Panc1 (cell line): ENCODE data around the gene ZNF579. TPM values are rescaled to one million over a fixed set of nuclear protein-coding genes. Genes with fewer than 3 reads are reported as not detected.

Experiments used
- ATAC-seq: fragments of 200-7000 bp; cut with Tn5 transposase; 2 replicates; pipeline ENCODE4 v1.9.1; 2020; ENCODE audit warnings: mild to moderate bottlenecking, moderate library complexity
- BruUV-seq: library from RNA; stranded (reverse); fragments of 400-500 nt; replicated peaks from 2 replicates; lab custom pipeline; 2021; lab: Mats Ljungman, UMichigan
- CTCF ChIA-PET: fragments of 300-600 bp; sonication (Branson Sonifier 250); formaldehyde crosslinking; loops from one replicate; lab custom pipeline; 2022; ENCODE audit warnings: antibody characterized with exemption; lab: Charles Lee
- POLR2A ChIA-PET: fragments of 300-600 bp; sonication (Branson Sonifier 250); formaldehyde crosslinking; loops from one replicate; lab custom pipeline; 2022; ENCODE audit warnings: antibody characterized with exemption; lab: Charles Lee
- DNase-seq: peaks from one replicate; pipeline ENCODE4 v3.0.0-alpha.2; 2010; ENCODE audit warnings: low read depth, low spot score
- H3K27ac ChIP-seq: 2 replicates; pipeline ENCODE4 v1.5.1; 2011; ENCODE audit warnings: mild to moderate bottlenecking, low read length, inconsistent platforms
- H3K27me3 ChIP-seq: fragments of 200-500 bp; sonication (Bioruptor generic); 2 replicates; pipeline ENCODE4 v1.6.0; 2014; ENCODE audit warnings: low read length, inconsistent platforms; ENCODE audit not compliant: control insufficient read depth, insufficient read depth
- H3K36me3 ChIP-seq: fragments of 200-500 bp; sonication (Bioruptor generic); 2 replicates; pipeline ENCODE4 v1.5.1; 2014; ENCODE audit warnings: inconsistent platforms, mild to moderate bottlenecking, low read length, moderate library complexity; ENCODE audit not compliant: control insufficient read depth, insufficient read depth
- H3K4me1 ChIP-seq: 2 replicates; pipeline ENCODE4 v1.5.1; 2011; ENCODE audit warnings: inconsistent platforms, mild to moderate bottlenecking, low read length, moderate library complexity; ENCODE audit not compliant: control insufficient read depth, insufficient read depth
- H3K4me3 ChIP-seq, 2 experiments: 2 replicates each; pipeline ENCODE4 v1.5.1; 2011 to 2012; ENCODE audit warnings: low read depth in 2 of 2, low read length in 2 of 2, mild to moderate bottlenecking in 2 of 2, inconsistent platforms in 1 of 2, moderate library complexity in 1 of 2
- H3K9me3 ChIP-seq: fragments of 200-500 bp; sonication (Bioruptor generic); 2 replicates; pipeline ENCODE4 v1.5.1; 2014; ENCODE audit warnings: low read depth, mild to moderate bottlenecking, inconsistent platforms, low read length, moderate library complexity; ENCODE audit not compliant: control insufficient read depth, insufficient read depth
- POLR2AphosphoS5 ChIP-seq: IDR thresholded peaks from 2 replicates; pipeline ENCODE4 v1.6.1; 2012; ENCODE audit warnings: mild to moderate bottlenecking, low read depth, low read length, moderate library complexity
- SIN3A ChIP-seq: IDR thresholded peaks from 2 replicates; pipeline ENCODE4 v1.6.1; 2012; ENCODE audit warnings: low read depth, mild to moderate bottlenecking, low read length, moderate library complexity, borderline replicate concordance; ENCODE audit not compliant: insufficient read depth
- TCF7L2 ChIP-seq: IDR thresholded peaks from 2 replicates; pipeline ENCODE4 v1.6.1; 2011; ENCODE audit warnings: mild to moderate bottlenecking, low read depth, low read length, inconsistent platforms
- in situ Hi-C: cut with HindIII; loops from 2 replicates; pipeline ENCODE4 v1.10.0; 2016; ENCODE audit warnings: low sequenced_read_pairs, low pct_unique_long_range_greater_than_20kb
- intact Hi-C: fragments of 100-400 bp; cut with micrococcal nuclease; formaldehyde crosslinking; loops from one replicate; pipeline ENCODE4 v1.10.0; 2022; ENCODE audit not compliant: unreplicated experiment
- total RNA-seq: library from RNA; stranded (reverse); gene quantifications from one replicate; pipeline ENCODE4 v1.2.1, GENCODE V29; 2021; ENCODE audit not compliant: unreplicated experiment
- TF ChIP-seq, protein P1 (sequence below): fragments of 450-650 bp; IDR thresholded peaks from 2 replicates; pipeline ENCODE4 v1.5.1; 2017; ENCODE audit warnings: mild to moderate bottlenecking
- TF ChIP-seq, protein P2 (sequence below), 2 experiments: IDR thresholded peaks; 2 replicates each; pipeline ENCODE4 v1.6.1; 2011 to 2012; ENCODE audit warnings: low read depth in 2 of 2, control low read depth in 1 of 2, low read length in 1 of 2, mild to moderate bottlenecking in 1 of 2, moderate library complexity in 1 of 2; ENCODE audit not compliant: insufficient read depth in 1 of 2

ZNF579 gene
- total RNA-seq, 1 experiment from 2014 or later, result 39.5 TPM

- CTCF ChIA-PET, result interaction anchor here (1.2 kb wide), 1 partner anchor 136 kb away, joined by 3 read pairs; no protein-coding TSS in a partner anchor
- DNase-seq, result no peak
Observed at GRCh38 chr19:55603581-55604292, 23.1 kb upstream of the ZNF579 start.

DNA sequence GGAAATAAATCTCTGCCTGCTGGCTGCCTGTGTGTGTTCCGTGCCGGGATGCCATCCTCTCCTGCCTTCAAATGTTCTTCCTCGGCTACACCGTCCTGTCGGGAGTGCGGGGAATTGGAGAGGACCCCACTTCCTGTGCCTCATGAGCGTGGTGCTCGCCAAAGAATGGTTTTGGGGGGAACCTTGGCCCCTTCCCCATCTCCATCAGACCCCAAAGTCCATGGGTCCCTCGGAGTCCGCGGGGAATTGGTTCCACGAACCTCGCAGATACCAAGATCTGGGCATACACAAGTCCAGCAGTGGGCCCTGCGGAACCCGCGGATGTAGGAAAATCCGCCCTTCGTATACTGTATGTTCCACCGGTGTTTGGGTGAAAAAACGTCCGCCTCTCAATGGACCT lies 22.5 kb upstream of the ZNF579 start:
- ChIA-PET CTCF (no interaction called here), POLR2A (no interaction called here)
- no peak for DNase-seq
- in situ Hi-C loops, result no loop called here
- H3K36me3 ChIP-seq, result no peaks in the 10 kb centered on the region
- TF ChIP-seq TCF7L2 (no peak), SIN3A (no peak), POLR2AphosphoS5 (no peak)
- TF ChIP-seq, protein P1, sequence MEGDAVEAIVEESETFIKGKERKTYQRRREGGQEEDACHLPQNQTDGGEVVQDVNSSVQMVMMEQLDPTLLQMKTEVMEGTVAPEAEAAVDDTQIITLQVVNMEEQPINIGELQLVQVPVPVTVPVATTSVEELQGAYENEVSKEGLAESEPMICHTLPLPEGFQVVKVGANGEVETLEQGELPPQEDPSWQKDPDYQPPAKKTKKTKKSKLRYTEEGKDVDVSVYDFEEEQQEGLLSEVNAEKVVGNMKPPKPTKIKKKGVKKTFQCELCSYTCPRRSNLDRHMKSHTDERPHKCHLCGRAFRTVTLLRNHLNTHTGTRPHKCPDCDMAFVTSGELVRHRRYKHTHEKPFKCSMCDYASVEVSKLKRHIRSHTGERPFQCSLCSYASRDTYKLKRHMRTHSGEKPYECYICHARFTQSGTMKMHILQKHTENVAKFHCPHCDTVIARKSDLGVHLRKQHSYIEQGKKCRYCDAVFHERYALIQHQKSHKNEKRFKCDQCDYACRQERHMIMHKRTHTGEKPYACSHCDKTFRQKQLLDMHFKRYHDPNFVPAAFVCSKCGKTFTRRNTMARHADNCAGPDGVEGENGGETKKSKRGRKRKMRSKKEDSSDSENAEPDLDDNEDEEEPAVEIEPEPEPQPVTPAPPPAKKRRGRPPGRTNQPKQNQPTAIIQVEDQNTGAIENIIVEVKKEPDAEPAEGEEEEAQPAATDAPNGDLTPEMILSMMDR, result no peak
- TF ChIP-seq, protein P2, sequence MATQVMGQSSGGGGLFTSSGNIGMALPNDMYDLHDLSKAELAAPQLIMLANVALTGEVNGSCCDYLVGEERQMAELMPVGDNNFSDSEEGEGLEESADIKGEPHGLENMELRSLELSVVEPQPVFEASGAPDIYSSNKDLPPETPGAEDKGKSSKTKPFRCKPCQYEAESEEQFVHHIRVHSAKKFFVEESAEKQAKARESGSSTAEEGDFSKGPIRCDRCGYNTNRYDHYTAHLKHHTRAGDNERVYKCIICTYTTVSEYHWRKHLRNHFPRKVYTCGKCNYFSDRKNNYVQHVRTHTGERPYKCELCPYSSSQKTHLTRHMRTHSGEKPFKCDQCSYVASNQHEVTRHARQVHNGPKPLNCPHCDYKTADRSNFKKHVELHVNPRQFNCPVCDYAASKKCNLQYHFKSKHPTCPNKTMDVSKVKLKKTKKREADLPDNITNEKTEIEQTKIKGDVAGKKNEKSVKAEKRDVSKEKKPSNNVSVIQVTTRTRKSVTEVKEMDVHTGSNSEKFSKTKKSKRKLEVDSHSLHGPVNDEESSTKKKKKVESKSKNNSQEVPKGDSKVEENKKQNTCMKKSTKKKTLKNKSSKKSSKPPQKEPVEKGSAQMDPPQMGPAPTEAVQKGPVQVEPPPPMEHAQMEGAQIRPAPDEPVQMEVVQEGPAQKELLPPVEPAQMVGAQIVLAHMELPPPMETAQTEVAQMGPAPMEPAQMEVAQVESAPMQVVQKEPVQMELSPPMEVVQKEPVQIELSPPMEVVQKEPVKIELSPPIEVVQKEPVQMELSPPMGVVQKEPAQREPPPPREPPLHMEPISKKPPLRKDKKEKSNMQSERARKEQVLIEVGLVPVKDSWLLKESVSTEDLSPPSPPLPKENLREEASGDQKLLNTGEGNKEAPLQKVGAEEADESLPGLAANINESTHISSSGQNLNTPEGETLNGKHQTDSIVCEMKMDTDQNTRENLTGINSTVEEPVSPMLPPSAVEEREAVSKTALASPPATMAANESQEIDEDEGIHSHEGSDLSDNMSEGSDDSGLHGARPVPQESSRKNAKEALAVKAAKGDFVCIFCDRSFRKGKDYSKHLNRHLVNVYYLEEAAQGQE (IDR thresholded peaks at IDR 0.05; ENCODE audit: insufficient read depth in 1 of 2, low read depth in 2 of 2, low read length in 1 of 2), result no peak
- peak overlapping the region; percentile 51 for H3K27ac ChIP-seq
- no TSS peak for BruUV-seq
- H3K4me1 ChIP-seq, result peaks cover 21% of the 10 kb centered on the region
- ATAC-seq, result no peak
- H3K9me3 ChIP-seq, result no peaks in the 10 kb centered on the region
- H3K4me3 ChIP-seq, result no peak overlapping the region
- intact Hi-C loops, result no loop called here
- H3K27me3 ChIP-seq, result no peaks in the 10 kb centered on the region

More at GRCh38 chr19:55603581-55604292, 23.1 kb upstream of the ZNF579 start:
- BruUV-seq, result no TSS peak
- Histone ChIP-seq H3K36me3 (no peaks in the 10 kb centered on the region), H3K27me3 (no peaks in the 10 kb centered on the region), H3K4me1 (peaks cover 21% of the 10 kb centered on the region), H3K27ac (peak overlapping the region; percentile 51), H3K9me3 (no peaks in the 10 kb centered on the region), H3K4me3 (no peak overlapping the region)
- TF ChIP-seq, protein P2 (IDR thresholded peaks at IDR 0.05; ENCODE audit: insufficient read depth in 1 of 2, low read depth in 2 of 2, low read length in 1 of 2), result no peak
- TF ChIP-seq TCF7L2, result no peak
- TF ChIP-seq, protein P1, result no peak
- in situ Hi-C loops, result no loop called here
- POLR2A ChIA-PET, result interaction anchor here (0.5 to 1.0 kb wide), 4 partner anchors 20 to 464 kb away, joined by 3 to 9 read pairs (median 5); partner anchors contain the start of gene ZNF784
- intact Hi-C loops, result no loop called here
- ATAC-seq, result no peak
